H9 (cell line): Measurements from ENCODE around the gene TMOD3. TPM values are rescaled to one million over a fixed set of nuclear protein-coding genes. Genes with fewer than 3 reads are reported as not detected.

ENCODE experiments used
- DNase-seq: peaks from one replicate; pipeline ENCODE4 v3.0.0-alpha.2; 2017
- H2AFZ ChIP-seq: one replicate; pipeline ENCODE4 v1.6.1; 2013; ENCODE audit warnings: mild to moderate bottlenecking, low read length, control low read depth, moderate library complexity
- H2AK5ac ChIP-seq: 2 replicates; pipeline ENCODE4 v1.6.1; 2013; ENCODE audit warnings: low read length, control low read depth, mixed read lengths; ENCODE audit not compliant: insufficient read length
- H2BK120ac ChIP-seq: one replicate; pipeline ENCODE4 v1.6.1; 2013; ENCODE audit warnings: low read depth, mild to moderate bottlenecking, low read length, control low read depth, inconsistent platforms; ENCODE audit not compliant: poor library complexity, severe bottlenecking
- H2BK12ac ChIP-seq: 2 replicates; pipeline ENCODE4 v1.6.1; 2013; ENCODE audit warnings: low read length, control low read depth, mixed read lengths, low read depth; ENCODE audit not compliant: insufficient read length
- H2BK15ac ChIP-seq: 2 replicates; pipeline ENCODE4 v1.6.1; 2013; ENCODE audit warnings: low read depth, low read length, control low read depth
- H2BK20ac ChIP-seq: one replicate; pipeline ENCODE4 v1.6.1; 2013; ENCODE audit warnings: low read depth, mild to moderate bottlenecking, low read length, control low read depth, inconsistent platforms; ENCODE audit not compliant: poor library complexity, severe bottlenecking
- H2BK5ac ChIP-seq: 2 replicates; pipeline ENCODE4 v1.6.1; 2013; ENCODE audit warnings: low read length, control low read depth, mixed read lengths; ENCODE audit not compliant: insufficient read length
- H3K14ac ChIP-seq: 2 replicates; pipeline ENCODE4 v1.6.1; 2013; ENCODE audit warnings: low read length, control low read depth; ENCODE audit not compliant: insufficient read depth
- H3K18ac ChIP-seq: 2 replicates; pipeline ENCODE4 v1.6.1; 2013; ENCODE audit warnings: low read depth, mild to moderate bottlenecking, mixed read lengths, low read length, control low read depth; ENCODE audit not compliant: insufficient read length
- H3K23ac ChIP-seq: 2 replicates; pipeline ENCODE4 v1.6.1; 2013; ENCODE audit warnings: low read length, control low read depth, mixed read lengths, low read depth; ENCODE audit not compliant: insufficient read length
- H3K23me2 ChIP-seq: 2 replicates; pipeline ENCODE4 v1.6.1; 2013; ENCODE audit warnings: low read depth, mild to moderate bottlenecking, mixed read lengths, low read length, control low read depth; ENCODE audit not compliant: insufficient read length, poor library complexity, severe bottlenecking
- H3K27ac ChIP-seq: 2 replicates; pipeline ENCODE4 v1.5.1; 2013; ENCODE audit warnings: low read length, control low read depth, mixed read lengths, low read depth; ENCODE audit not compliant: insufficient read length
- H3K27me3 ChIP-seq: 2 replicates; pipeline ENCODE4 v1.6.1; 2013; ENCODE audit warnings: low read length, control low read depth, inconsistent platforms; ENCODE audit not compliant: insufficient read depth
- H3K4ac ChIP-seq: 2 replicates; pipeline ENCODE4 v1.6.1; 2013; ENCODE audit warnings: low read depth, mild to moderate bottlenecking, control low read depth, inconsistent platforms, low read length, moderate library complexity
- H3K4me1 ChIP-seq: 2 replicates; pipeline ENCODE4 v1.6.1; 2013; ENCODE audit warnings: low read length, control low read depth, inconsistent platforms; ENCODE audit not compliant: insufficient read depth
- H3K4me2 ChIP-seq: 2 replicates; pipeline ENCODE4 v1.6.1; 2013; ENCODE audit warnings: low read length, control low read depth, mixed read lengths; ENCODE audit not compliant: insufficient read length, insufficient read depth
- H3K56ac ChIP-seq: 2 replicates; pipeline ENCODE4 v1.6.1; 2013; ENCODE audit warnings: low read depth, mild to moderate bottlenecking, mixed read lengths, low read length, control low read depth; ENCODE audit not compliant: insufficient read length
- H3K79me1 ChIP-seq: 2 replicates; pipeline ENCODE4 v1.6.1; 2013; ENCODE audit warnings: low read depth, mild to moderate bottlenecking, moderate library complexity, low read length, control low read depth, inconsistent platforms; ENCODE audit not compliant: insufficient read depth, poor library complexity, severe bottlenecking
- H3K79me2 ChIP-seq: 2 replicates; pipeline ENCODE4 v1.6.1; 2013; ENCODE audit warnings: low read length, control low read depth, inconsistent platforms; ENCODE audit not compliant: insufficient read depth
- H3K9ac ChIP-seq: 2 replicates; pipeline ENCODE4 v1.6.1; 2013; ENCODE audit warnings: low read length, control low read depth, mixed read lengths; ENCODE audit not compliant: insufficient read length; ENCODE audit errors: extremely low read depth
- H3K9me3 ChIP-seq: one replicate; pipeline ENCODE4 v1.6.1; 2013; ENCODE audit warnings: low read depth, low read length, inconsistent platforms; ENCODE audit not compliant: control insufficient read depth
- H3T11ph ChIP-seq: one replicate; pipeline ENCODE4 v1.6.1; 2013; ENCODE audit warnings: mild to moderate bottlenecking, low read length, control low read depth, inconsistent platforms
- H4K20me1 ChIP-seq: one replicate; pipeline ENCODE4 v1.6.1; 2013; ENCODE audit not compliant: control insufficient read depth, insufficient read length, insufficient read depth
- H4K5ac ChIP-seq: 2 replicates; pipeline ENCODE4 v1.6.1; 2013; ENCODE audit warnings: low read depth, mild to moderate bottlenecking, mixed read lengths, low read length, control low read depth; ENCODE audit not compliant: insufficient read length
- H4K8ac ChIP-seq: replicated peaks from 2 replicates; pipeline ENCODE4 v1.6.1; 2013; ENCODE audit warnings: low read length, control low read depth, mixed read lengths, low read depth; ENCODE audit not compliant: insufficient read length
- H4K91ac ChIP-seq: 2 replicates; pipeline ENCODE4 v1.6.1; 2013; ENCODE audit warnings: low read depth, mild to moderate bottlenecking, moderate library complexity, mixed read lengths, low read length, control low read depth; ENCODE audit not compliant: insufficient read length
- H3K27ac Mint-ChIP-seq, 3 experiments: 2 replicates in 2 of 3; 3 replicates in 1 of 3; pipeline ENCODE4 v1.8.0; 2020 to 2021; ENCODE audit warnings: mixed read lengths in 3 of 3, mild to moderate bottlenecking in 1 of 3, moderate library complexity in 1 of 3
- H3K27me3 Mint-ChIP-seq: 2 replicates; pipeline ENCODE4 v1.8.0; 2021; ENCODE audit warnings: low read depth, mild to moderate bottlenecking, moderate library complexity, mixed read lengths
- H3K36me3 Mint-ChIP-seq, 3 experiments: 2 replicates in 2 of 3; 3 replicates in 1 of 3; pipeline ENCODE4 v1.8.0; 2020 to 2021; ENCODE audit warnings: low read depth in 3 of 3, mixed read lengths in 3 of 3; ENCODE audit not compliant: insufficient read depth in 1 of 3
- H3K4me1 Mint-ChIP-seq, 2 experiments: 2 replicates each; pipeline ENCODE4 v1.8.0; 2020; ENCODE audit warnings: mixed read lengths in 2 of 2
- H3K4me3 Mint-ChIP-seq, 2 experiments: 2 replicates in 1 of 2; 3 replicates in 1 of 2; pipeline ENCODE4 v1.8.0; 2020 to 2021; ENCODE audit warnings: mild to moderate bottlenecking in 2 of 2, mixed read lengths in 2 of 2, moderate library complexity in 1 of 2
- H3K9me3 Mint-ChIP-seq, 2 experiments: 2 replicates in 1 of 2; 3 replicates in 1 of 2; pipeline ENCODE4 v1.8.0; 2020; ENCODE audit warnings: mild to moderate bottlenecking in 2 of 2, mixed read lengths in 2 of 2, moderate library complexity in 1 of 2
- WGBS: extraction: QIAGEN DNeasy Blood & Tissue Kit; methylation state at CpG from one replicate; pipeline ENCODE4 v1.1.7; 2013; ENCODE audit warnings: missing lambda C conversion rate, low lambda C conversion rate, mixed read lengths; ENCODE audit not compliant: insufficient read length; ENCODE audit errors: extremely low coverage; 5-methylcytosine and 5-hydroxymethylcytosine counted together
- total RNA-seq: library from RNA; stranded (reverse); gene quantifications from 2 replicates; pipeline ENCODE4 v1.2.1, GENCODE V29; 2021
- TF ChIP-seq, protein P1 (sequence below): fragments of 200-600 bp; sonication (generic); conservative IDR thresholded peaks from 3 replicates; pipeline ENCODE4 v1.8.0; 2021; ENCODE audit warnings: antibody characterized with exemption, mild to moderate bottlenecking

TMOD3 gene
- total RNA-seq, 1 experiment from 2014 or later: 24.7 TPM

DNA sequence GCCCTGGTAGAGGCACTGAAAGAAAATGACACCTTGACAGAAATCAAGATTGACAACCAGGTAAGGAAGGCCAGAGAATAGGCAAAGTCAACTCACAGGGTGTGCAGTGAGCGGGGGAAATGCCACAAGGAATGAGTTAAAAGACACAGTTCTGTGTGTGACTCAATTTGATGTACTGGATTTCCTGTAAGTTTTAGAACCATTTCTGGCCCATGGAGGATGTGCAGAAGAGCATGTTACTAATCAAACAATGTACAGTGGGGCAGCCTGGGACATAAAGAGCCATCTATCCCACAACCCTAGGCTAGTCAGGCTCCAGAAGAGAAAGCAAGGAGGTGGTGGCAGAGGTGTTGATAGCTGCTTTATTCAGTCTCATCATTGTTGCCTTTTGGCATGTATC, 31.2 kb upstream of the TMOD3 start:
- Histone ChIP-seq H2AFZ (no peak overlapping the region), H3K23ac (no peak overlapping the region), H2AK5ac (no peak overlapping the region), H3K27me3 (no peaks in the 10 kb centered on the region), H2BK15ac (no peak overlapping the region), H3K14ac (no peak overlapping the region), H4K5ac (no peak overlapping the region), H3K4me2 (no peak overlapping the region), H4K8ac (no peak overlapping the region), H3K18ac (no peak overlapping the region), H4K91ac (no peak overlapping the region), H4K20me1 (no peaks in the 10 kb centered on the region), H3K23me2 (no peaks in the 10 kb centered on the region), H3K56ac (no peak overlapping the region), H3K27ac (no peak overlapping the region), H2BK5ac (no peak overlapping the region), H3T11ph (no peak overlapping the region), H3K9me3 (no peaks in the 10 kb centered on the region), H2BK12ac (no peak overlapping the region), H2BK120ac (no peak overlapping the region), H3K79me2 (no peaks in the 10 kb centered on the region), H3K79me1 (no peaks in the 10 kb centered on the region), H3K9ac (no peak overlapping the region), H3K4me1 (no peaks in the 10 kb centered on the region), H3K4ac (no peak overlapping the region), H2BK20ac (no peak overlapping the region)
- H3K27ac Mint-ChIP-seq: no peak overlapping the region
- H3K4me3 Mint-ChIP-seq: no peak overlapping the region
- no CpG with 5 or more reads among the region's 1 CpG for WGBS
- H3K36me3 Mint-ChIP-seq: no peaks in the 10 kb centered on the region
- TF ChIP-seq, protein P1, sequence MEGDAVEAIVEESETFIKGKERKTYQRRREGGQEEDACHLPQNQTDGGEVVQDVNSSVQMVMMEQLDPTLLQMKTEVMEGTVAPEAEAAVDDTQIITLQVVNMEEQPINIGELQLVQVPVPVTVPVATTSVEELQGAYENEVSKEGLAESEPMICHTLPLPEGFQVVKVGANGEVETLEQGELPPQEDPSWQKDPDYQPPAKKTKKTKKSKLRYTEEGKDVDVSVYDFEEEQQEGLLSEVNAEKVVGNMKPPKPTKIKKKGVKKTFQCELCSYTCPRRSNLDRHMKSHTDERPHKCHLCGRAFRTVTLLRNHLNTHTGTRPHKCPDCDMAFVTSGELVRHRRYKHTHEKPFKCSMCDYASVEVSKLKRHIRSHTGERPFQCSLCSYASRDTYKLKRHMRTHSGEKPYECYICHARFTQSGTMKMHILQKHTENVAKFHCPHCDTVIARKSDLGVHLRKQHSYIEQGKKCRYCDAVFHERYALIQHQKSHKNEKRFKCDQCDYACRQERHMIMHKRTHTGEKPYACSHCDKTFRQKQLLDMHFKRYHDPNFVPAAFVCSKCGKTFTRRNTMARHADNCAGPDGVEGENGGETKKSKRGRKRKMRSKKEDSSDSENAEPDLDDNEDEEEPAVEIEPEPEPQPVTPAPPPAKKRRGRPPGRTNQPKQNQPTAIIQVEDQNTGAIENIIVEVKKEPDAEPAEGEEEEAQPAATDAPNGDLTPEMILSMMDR: no peak
- no peaks in the 10 kb centered on the region; the same call in 1 of the 2 replicates for H3K27me3 Mint-ChIP-seq
- no peak for DNase-seq
- no peaks in the 10 kb centered on the region for H3K9me3 Mint-ChIP-seq
- no peaks in the 10 kb centered on the region; a peak in 1 of 4 replicates for H3K4me1 Mint-ChIP-seq
